Body of pancreas (tissue), 4 donors: ENCODE data around the gene DZIP1L. TPM values are rescaled to one million over a fixed set of nuclear protein-coding genes. Genes with fewer than 3 reads are reported as not detected.

Source experiments
- ATAC-seq: fragments of 150-250 bp; one replicate; pipeline ENCODE4 v1.9.1; 2016
- DNase-seq, 4 donors: peaks; one replicate each; pipeline ENCODE4 v3.0.0-alpha.2; 2019
- H3K27ac ChIP-seq, 4 donors: fragments of 200-600 bp; sonication (generic); 1 replicate in 3 of 4; 2 replicates in 1 of 4; pipeline versions ENCODE4 v1.5.1 to v1.6.1; 2016 to 2019; ENCODE audit warnings: mild to moderate bottlenecking in 1 of 4, mixed read lengths in 1 of 4, moderate library complexity in 1 of 4
- H3K27me3 ChIP-seq, 2 donors: fragments of 200-600 bp; sonication (generic); one replicate each; pipeline ENCODE4 v1.6.0; 2016; ENCODE audit warnings: mild to moderate bottlenecking in 1 of 2
- H3K36me3 ChIP-seq, 2 donors: fragments of 200-600 bp; sonication (generic); replicated peaks in 1 of 2; 2 replicates each; pipeline ENCODE4 v1.5.1; 2016; ENCODE audit warnings: low read depth in 2 of 2; ENCODE audit not compliant: insufficient read depth in 1 of 2
- H3K4me1 ChIP-seq: fragments of 200-600 bp; sonication (generic); one replicate; pipeline ENCODE4 v1.6.0; 2016
- H3K4me3 ChIP-seq, 2 donors: fragments of 200-600 bp; sonication (generic); 1 replicate in 1 of 2; 2 replicates in 1 of 2; pipeline ENCODE4 v1.5.1; 2016 to 2019
- H3K9me3 ChIP-seq, 3 donors: fragments of 200-600 bp; sonication (generic); 1 replicate in 2 of 3; 2 replicates in 1 of 3; pipeline ENCODE4 v1.5.1; 2016
- POLR2A ChIP-seq, 3 donors: fragments of 450-650 bp; IDR thresholded peaks; one replicate each; pipeline ENCODE4 v1.6.1; 2016; ENCODE audit warnings: antibody characterized with exemption in 3 of 3, mild to moderate bottlenecking in 2 of 3
- WGBS, 2 donors: methylation state at CpG; one replicate each; pipeline ENCODE4 v1.1.5; 2017; 5-methylcytosine and 5-hydroxymethylcytosine counted together
- intact Hi-C: fragments of 100-400 bp; cut with DNase I; formaldehyde crosslinking; loops from one replicate; pipeline ENCODE4 v1.15.1; 2023
- total RNA-seq, 2 donors: library from RNA; depleted of rRNA; stranded (reverse); fragments of >200 nt; gene quantifications; one replicate each; pipeline ENCODE4 v1.1.0, GENCODE V29; 2016
- TF ChIP-seq, protein P1 (sequence below), 7 experiments: fragments of 450-650 bp in 4 of 7; fragments of 200-600 bp in 3 of 7; sonication (generic) in 3 of 7; IDR thresholded peaks; one replicate each; pipeline ENCODE4 v1.5.1; 2016 to 2019; ENCODE audit warnings: antibody characterized with exemption in 7 of 7

DZIP1L gene
- total RNA-seq, 2 donors from 2014 or later = 33.7 to 70.2 TPM

DNA sequence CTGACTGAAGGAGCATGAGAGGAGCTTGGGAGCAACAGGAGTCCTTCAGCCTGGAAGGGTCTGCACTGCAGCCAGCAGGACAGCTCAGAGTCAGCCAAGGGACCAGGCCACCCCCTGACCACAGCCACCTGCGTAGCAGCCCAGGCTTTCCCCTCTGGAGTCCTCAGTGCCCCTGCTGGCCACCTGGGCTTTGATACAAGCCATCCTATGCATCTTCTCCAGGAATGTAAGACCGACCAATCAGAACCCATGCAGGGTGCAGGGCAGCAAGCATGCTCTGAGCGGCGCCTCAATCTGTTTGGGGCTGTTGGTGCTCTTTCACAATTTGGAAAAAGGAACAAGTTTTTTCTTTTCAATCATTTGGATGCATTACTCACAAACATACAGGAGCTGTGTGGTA is 52.0 kb downstream of the DZIP1L start:
- ATAC-seq (no peak), DNase-seq (no peak)
- intact Hi-C loops = no loop called here
- no peak overlapping the region for H3K4me3 ChIP-seq
- no peaks in the 10 kb centered on the region for H3K27me3 ChIP-seq
- no peaks in the 10 kb centered on the region for H3K36me3 ChIP-seq
- TF ChIP-seq POLR2A (IDR thresholded peaks at IDR 0.05) = no peak
- TF ChIP-seq, protein P1, sequence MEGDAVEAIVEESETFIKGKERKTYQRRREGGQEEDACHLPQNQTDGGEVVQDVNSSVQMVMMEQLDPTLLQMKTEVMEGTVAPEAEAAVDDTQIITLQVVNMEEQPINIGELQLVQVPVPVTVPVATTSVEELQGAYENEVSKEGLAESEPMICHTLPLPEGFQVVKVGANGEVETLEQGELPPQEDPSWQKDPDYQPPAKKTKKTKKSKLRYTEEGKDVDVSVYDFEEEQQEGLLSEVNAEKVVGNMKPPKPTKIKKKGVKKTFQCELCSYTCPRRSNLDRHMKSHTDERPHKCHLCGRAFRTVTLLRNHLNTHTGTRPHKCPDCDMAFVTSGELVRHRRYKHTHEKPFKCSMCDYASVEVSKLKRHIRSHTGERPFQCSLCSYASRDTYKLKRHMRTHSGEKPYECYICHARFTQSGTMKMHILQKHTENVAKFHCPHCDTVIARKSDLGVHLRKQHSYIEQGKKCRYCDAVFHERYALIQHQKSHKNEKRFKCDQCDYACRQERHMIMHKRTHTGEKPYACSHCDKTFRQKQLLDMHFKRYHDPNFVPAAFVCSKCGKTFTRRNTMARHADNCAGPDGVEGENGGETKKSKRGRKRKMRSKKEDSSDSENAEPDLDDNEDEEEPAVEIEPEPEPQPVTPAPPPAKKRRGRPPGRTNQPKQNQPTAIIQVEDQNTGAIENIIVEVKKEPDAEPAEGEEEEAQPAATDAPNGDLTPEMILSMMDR (IDR thresholded peaks at IDR 0.05) = no peak
- no peaks in the 10 kb centered on the region for H3K4me1 ChIP-seq
- WGBS, 2 donors = 35 to 63% methylated on average over 3 to 4 of the region's 4 CpGs
- no peaks in the 10 kb centered on the region for H3K9me3 ChIP-seq
- H3K27ac ChIP-seq = no peak overlapping the region

DNA sequence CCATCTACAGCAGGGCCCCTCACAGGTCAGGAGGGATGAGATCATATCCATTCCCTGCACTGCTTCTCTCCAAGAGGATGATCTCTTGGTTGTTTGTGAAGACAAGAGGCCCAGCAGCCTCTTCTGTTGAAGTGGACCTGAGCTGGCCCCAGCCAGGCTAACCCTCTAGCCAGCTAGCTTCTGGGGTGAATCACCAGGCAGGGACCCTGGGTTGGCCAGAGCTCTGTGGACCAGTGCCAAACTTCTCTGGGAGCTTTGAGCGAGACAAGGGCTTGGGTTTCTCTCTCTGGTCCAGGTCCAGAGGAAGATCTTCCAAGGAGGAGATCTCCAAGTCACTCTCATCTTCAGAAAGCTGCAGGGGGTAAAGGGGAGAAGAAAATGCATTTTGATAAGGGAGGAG is 52.8 kb downstream of the DZIP1L start:
- H3K36me3 ChIP-seq = no peaks in the 10 kb centered on the region
- no peaks in the 10 kb centered on the region for H3K9me3 ChIP-seq
- H3K27ac ChIP-seq = no peak overlapping the region
- H3K27me3 ChIP-seq = no peaks in the 10 kb centered on the region
- TF ChIP-seq POLR2A (IDR thresholded peaks at IDR 0.05) = no peak
- TF ChIP-seq, protein P1 (IDR thresholded peaks at IDR 0.05) = no peak
- H3K4me3 ChIP-seq = no peak overlapping the region
- ATAC-seq = no peak
- intact Hi-C loops = no loop called here
- no peaks in the 10 kb centered on the region for H3K4me1 ChIP-seq
- DNase-seq = no peak
- 71 to 83% methylated on average over 1 of the region's 1 CpG for WGBS, 2 donors

DNA sequence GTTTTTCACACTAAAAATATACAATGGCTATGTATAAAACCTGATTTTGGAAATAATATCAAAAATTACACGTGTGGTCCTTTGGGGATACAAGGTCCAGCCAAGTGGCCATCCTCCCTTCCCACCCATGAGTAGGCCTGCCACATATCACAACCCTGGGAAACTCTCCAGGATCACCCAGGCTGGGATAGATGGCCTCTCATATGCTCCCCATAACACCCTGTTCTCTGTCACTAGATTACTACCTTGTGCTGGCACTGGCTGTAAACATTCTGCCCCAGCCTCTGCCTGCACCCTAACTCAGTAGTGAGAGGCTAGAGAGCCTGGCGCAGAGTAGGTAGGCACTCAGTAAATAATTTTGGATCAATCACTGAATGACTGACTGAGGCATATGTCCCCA is 53.4 kb downstream of the DZIP1L start:
- Histone ChIP-seq H3K27ac (no peak overlapping the region), H3K4me1 (no peaks in the 10 kb centered on the region), H3K27me3 (no peaks in the 10 kb centered on the region), H3K36me3 (no peaks in the 10 kb centered on the region), H3K4me3 (no peak overlapping the region), H3K9me3 (no peaks in the 10 kb centered on the region)
- no peak for TF ChIP-seq POLR2A (IDR thresholded peaks at IDR 0.05)
- TF ChIP-seq, protein P1 (IDR thresholded peaks at IDR 0.05) = no peak
- no peak for ATAC-seq
- WGBS, 2 donors = 57 to 73% methylated on average over 2 of the region's 2 CpGs
- DNase-seq = no peak
- intact Hi-C loops = no loop called here

DNA sequence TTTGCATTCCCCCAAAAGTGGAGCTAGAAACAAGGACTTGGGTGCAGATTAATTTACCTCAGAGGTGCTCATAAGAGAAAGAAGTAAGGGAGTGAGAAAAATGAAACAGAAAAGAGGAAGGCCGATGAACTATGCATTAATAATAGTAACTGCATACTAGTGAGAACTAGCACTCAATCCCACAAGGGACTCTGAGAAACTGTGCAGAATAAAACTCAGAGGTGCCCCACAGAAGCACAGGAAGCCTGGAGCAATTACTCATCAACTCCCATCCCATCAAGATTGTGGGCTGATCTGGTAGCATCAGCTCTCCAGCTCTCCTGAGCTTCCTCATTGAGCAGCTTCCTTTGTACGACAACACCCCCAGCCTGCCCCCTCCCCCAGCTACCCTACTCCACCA is 54.6 kb downstream of the DZIP1L start:
- DNase-seq (no peak), ATAC-seq (no peak)
- Histone ChIP-seq H3K27ac (no peak overlapping the region), H3K4me3 (no peak overlapping the region), H3K27me3 (no peaks in the 10 kb centered on the region), H3K4me1 (no peaks in the 10 kb centered on the region), H3K9me3 (no peaks in the 10 kb centered on the region), H3K36me3 (no peaks in the 10 kb centered on the region)
- intact Hi-C loops = no loop called here
- TF ChIP-seq POLR2A (IDR thresholded peaks at IDR 0.05) = no peak
- TF ChIP-seq, protein P1 (IDR thresholded peaks at IDR 0.05) = no peak
- 34 to 81% methylated on average over 1 to 2 of the region's 2 CpGs for WGBS, 2 donors

DNA sequence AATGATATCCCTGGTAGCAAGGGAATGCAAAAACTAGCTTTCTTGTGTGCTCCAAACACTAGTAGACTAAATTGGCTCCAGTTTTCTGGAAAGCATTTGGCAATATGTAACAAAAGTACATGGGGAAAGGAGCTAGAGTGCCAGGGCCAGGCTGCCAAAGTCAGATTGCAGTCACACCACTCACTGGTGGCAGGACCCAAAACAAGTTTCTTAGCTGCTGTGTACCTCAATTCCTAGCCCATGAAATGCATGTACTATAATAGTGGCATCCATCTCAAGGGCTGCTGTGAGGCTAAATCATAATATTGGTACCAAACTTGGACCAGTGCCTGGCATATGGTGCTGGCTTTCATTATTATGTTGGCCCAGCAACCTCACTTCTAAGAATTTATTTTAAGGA is 56.1 kb downstream of the DZIP1L start:
- DNase-seq (no peak), ATAC-seq (peak; percentile 21)
- intact Hi-C loops = no loop called here
- H3K27ac ChIP-seq = no peak overlapping the region
- TF ChIP-seq, protein P1 (IDR thresholded peaks at IDR 0.05) = no peak
- H3K27me3 ChIP-seq = no peaks in the 10 kb centered on the region
- no peak overlapping the region for H3K4me3 ChIP-seq
- H3K36me3 ChIP-seq = no peaks in the 10 kb centered on the region
- no peaks in the 10 kb centered on the region for H3K9me3 ChIP-seq
- no peaks in the 10 kb centered on the region for H3K4me1 ChIP-seq
